Gastrocnemius medialis (tissue), 4 donors: ENCODE measurements around the gene NLRC5.

ENCODE experiments used
- CTCF ChIP-seq, 5 experiments: fragments of 450-650 bp in 3 of 5; fragments of 200-600 bp in 2 of 5; sonication (generic) in 2 of 5; IDR thresholded peaks in 4 of 5; conservative IDR thresholded peaks in 1 of 5; 1 replicate in 4 of 5; 2 replicates in 1 of 5; pipeline ENCODE4 v1.5.1; 2016 to 2019; ENCODE audit warnings: antibody characterized with exemption in 5 of 5, mild to moderate bottlenecking in 3 of 5, moderate library complexity in 3 of 5
- POLR2A ChIP-seq, 2 donors: fragments of 450-650 bp; IDR thresholded peaks; one replicate each; pipeline ENCODE4 v1.6.1; 2017; ENCODE audit warnings: antibody characterized with exemption in 2 of 2, mild to moderate bottlenecking in 2 of 2, moderate library complexity in 2 of 2

- TF ChIP-seq CTCF (IDR thresholded peaks at IDR 0.05 in 4 of 5, conservative IDR thresholded peaks at IDR 0.05 in 1 of 5) (no peak), POLR2A (IDR thresholded peaks at IDR 0.05) (no peak)
Observed at GRCh38 chr16:57016831-57017230, 27.5 kb downstream of the NLRC5 start.
